Thyroid gland (tissue), 4 donors: ENCODE data around the gene KAZN.

Experiments
- CTCF ChIP-seq, 6 experiments: fragments of 200-600 bp in 3 of 6; fragments of 450-650 bp in 3 of 6; sonication (generic) in 3 of 6; IDR thresholded peaks; one replicate each; pipeline ENCODE4 v1.5.1; 2016 to 2019; ENCODE audit warnings: antibody characterized with exemption in 6 of 6, mild to moderate bottlenecking in 2 of 6, inconsistent platforms in 1 of 6, moderate library complexity in 1 of 6
- POLR2A ChIP-seq, 2 donors: fragments of 450-650 bp; IDR thresholded peaks; one replicate each; pipeline ENCODE4 v1.6.1; 2017; ENCODE audit warnings: antibody characterized with exemption in 2 of 2, mild to moderate bottlenecking in 2 of 2, moderate library complexity in 1 of 2

GRCh38 chr1:14672005-14672404 lies 73.5 kb downstream of the KAZN start:
- TF ChIP-seq CTCF (IDR thresholded peaks at IDR 0.05) (no peak), POLR2A (IDR thresholded peaks at IDR 0.05) (no peak)
